Measurements from ENCODE around the gene FASTK. TPM values are rescaled to one million over a fixed set of nuclear protein-coding genes. Genes with fewer than 3 reads are reported as not detected.

The FASTK gene
- total RNA-seq, 1 donor from 2014 or later = 81.9 TPM

DNA sequence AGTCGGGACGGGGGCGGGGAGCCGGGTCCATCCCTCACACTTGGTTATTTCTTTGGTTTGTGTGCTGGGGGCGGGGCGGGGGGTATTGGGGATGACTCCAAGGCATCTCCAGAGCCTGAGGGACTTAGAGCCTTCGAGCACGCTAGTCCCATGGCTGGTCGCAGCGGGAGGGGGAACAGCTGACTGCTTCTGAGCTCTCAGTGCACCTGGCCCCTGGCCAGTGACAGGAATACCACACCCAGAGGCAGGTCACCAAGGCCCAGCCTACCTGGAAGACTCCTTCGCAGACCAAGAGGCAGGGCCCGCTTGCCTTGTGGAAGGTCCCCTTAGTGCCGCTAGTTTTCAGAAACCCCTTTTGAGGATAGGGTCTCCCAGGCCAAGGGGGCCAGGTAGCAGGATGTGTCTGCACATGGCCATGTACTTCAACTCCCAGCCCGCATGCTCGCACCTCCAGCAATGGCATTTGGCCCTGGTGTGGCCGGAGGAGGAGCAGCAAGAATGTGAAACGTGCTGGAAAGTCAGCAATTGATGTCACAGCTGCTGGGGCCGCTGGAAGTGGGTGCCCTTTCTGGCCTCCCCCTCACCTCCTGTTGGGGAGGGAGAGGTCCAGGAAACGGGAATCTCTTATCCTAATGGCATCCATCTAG, 46.0 kb upstream of the FASTK start:
- H3K4me1 Mint-ChIP-seq (ENCODE audit: low read depth) = peaks cover 7% of the 10 kb centered on the region
- H3K4me3 Mint-ChIP-seq (ENCODE audit: low read depth) = no peak overlapping the region
- no peak for DNase-seq (ENCODE audit: low spot score, unreplicated experiment)
- H3K9me3 Mint-ChIP-seq (ENCODE audit: low read depth) = no peaks in the 10 kb centered on the region
- TF ChIP-seq, protein P1, sequence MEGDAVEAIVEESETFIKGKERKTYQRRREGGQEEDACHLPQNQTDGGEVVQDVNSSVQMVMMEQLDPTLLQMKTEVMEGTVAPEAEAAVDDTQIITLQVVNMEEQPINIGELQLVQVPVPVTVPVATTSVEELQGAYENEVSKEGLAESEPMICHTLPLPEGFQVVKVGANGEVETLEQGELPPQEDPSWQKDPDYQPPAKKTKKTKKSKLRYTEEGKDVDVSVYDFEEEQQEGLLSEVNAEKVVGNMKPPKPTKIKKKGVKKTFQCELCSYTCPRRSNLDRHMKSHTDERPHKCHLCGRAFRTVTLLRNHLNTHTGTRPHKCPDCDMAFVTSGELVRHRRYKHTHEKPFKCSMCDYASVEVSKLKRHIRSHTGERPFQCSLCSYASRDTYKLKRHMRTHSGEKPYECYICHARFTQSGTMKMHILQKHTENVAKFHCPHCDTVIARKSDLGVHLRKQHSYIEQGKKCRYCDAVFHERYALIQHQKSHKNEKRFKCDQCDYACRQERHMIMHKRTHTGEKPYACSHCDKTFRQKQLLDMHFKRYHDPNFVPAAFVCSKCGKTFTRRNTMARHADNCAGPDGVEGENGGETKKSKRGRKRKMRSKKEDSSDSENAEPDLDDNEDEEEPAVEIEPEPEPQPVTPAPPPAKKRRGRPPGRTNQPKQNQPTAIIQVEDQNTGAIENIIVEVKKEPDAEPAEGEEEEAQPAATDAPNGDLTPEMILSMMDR (IDR thresholded peaks at IDR 0.05; ENCODE audit: unreplicated experiment) = no peak
- H3K27ac Mint-ChIP-seq = no peak overlapping the region
- peaks cover 24% of the 10 kb centered on the region for H3K36me3 Mint-ChIP-seq (ENCODE audit: insufficient read depth)
- H3K27me3 Mint-ChIP-seq = peaks cover 3% of the 10 kb centered on the region

- H3K27me3 Mint-ChIP-seq = peaks cover 3% of the 10 kb centered on the region
- no peak for DNase-seq (ENCODE audit: low spot score, unreplicated experiment)
- peak overlapping the region; percentile 66 for H3K4me3 Mint-ChIP-seq (ENCODE audit: low read depth)
- peaks cover 22% of the 10 kb centered on the region for H3K36me3 Mint-ChIP-seq (ENCODE audit: insufficient read depth)
- H3K9me3 Mint-ChIP-seq (ENCODE audit: low read depth) = no peaks in the 10 kb centered on the region
- peaks cover 7% of the 10 kb centered on the region for H3K4me1 Mint-ChIP-seq (ENCODE audit: low read depth)
- TF ChIP-seq, protein P1 (IDR thresholded peaks at IDR 0.05; ENCODE audit: unreplicated experiment) = no peak
- peak overlapping the region; percentile 6 for H3K27ac Mint-ChIP-seq
These were observed 45.4 kb upstream of the FASTK start for GRCh38 chr7:151125846-151126481.

GRCh38 chr7:151125470-151125845, 44.8 kb upstream of the FASTK start:
- DNase-seq (ENCODE audit: low spot score, unreplicated experiment) = peak; percentile 54
- Mint-ChIP-seq H3K4me1 (ENCODE audit: low read depth) (peaks cover 7% of the 10 kb centered on the region), H3K27me3 (peaks cover 3% of the 10 kb centered on the region), H3K4me3 (ENCODE audit: low read depth) (peak overlapping the region; percentile 66), H3K9me3 (ENCODE audit: low read depth) (no peaks in the 10 kb centered on the region), H3K36me3 (ENCODE audit: insufficient read depth) (peaks cover 23% of the 10 kb centered on the region), H3K27ac (peak overlapping the region; percentile 6)
- TF ChIP-seq, protein P1 (IDR thresholded peaks at IDR 0.05; ENCODE audit: unreplicated experiment) = peak; percentile 22

GRCh38 chr7:151124899-151125399, 44.3 kb upstream of the FASTK start:
- TF ChIP-seq, protein P1 (IDR thresholded peaks at IDR 0.05; ENCODE audit: unreplicated experiment) = no peak
- H3K4me3 Mint-ChIP-seq (ENCODE audit: low read depth) = peak overlapping the region; percentile 66
- H3K4me1 Mint-ChIP-seq (ENCODE audit: low read depth) = peaks cover 7% of the 10 kb centered on the region
- H3K9me3 Mint-ChIP-seq (ENCODE audit: low read depth) = no peaks in the 10 kb centered on the region
- no peak for DNase-seq (ENCODE audit: low spot score, unreplicated experiment)
- peaks cover 3% of the 10 kb centered on the region for H3K27me3 Mint-ChIP-seq
- no peak overlapping the region for H3K27ac Mint-ChIP-seq
- H3K36me3 Mint-ChIP-seq (ENCODE audit: insufficient read depth) = peaks cover 20% of the 10 kb centered on the region

DNA sequence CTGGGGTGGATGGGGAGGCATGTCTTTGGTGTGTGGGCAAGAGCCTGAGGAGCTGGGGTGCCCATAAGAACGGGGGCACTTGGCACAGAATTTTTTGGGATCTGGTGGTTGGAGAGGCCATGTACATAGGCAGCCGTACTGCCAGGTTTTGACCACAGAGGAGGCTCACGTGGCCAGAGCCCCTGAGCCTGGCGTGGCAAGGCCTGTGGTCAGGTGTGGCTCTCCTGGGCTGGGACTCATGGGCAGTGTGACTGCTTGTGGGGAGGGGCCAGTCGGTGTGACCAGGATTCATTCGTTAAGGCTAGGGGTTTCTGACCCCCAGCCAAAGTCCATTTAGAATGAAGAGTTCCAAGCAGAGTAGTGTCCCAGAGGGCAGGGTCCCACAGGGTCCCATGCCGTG, 43.9 kb upstream of the FASTK start:
- Mint-ChIP-seq H3K4me3 (ENCODE audit: low read depth) (no peak overlapping the region), H3K4me1 (ENCODE audit: low read depth) (peaks cover 7% of the 10 kb centered on the region), H3K27me3 (peaks cover 3% of the 10 kb centered on the region), H3K27ac (peak overlapping the region; percentile 81), H3K9me3 (ENCODE audit: low read depth) (no peaks in the 10 kb centered on the region), H3K36me3 (ENCODE audit: insufficient read depth) (peaks cover 20% of the 10 kb centered on the region)
- TF ChIP-seq, protein P1 (IDR thresholded peaks at IDR 0.05; ENCODE audit: unreplicated experiment) = no peak
- no peak for DNase-seq (ENCODE audit: low spot score, unreplicated experiment)
